Heart left ventricle (tissue), 13 donors: ENCODE measurements around the gene HDGFL3.

ENCODE experiments used
- POLR2A ChIP-seq, 2 donors: fragments of 450-650 bp; IDR thresholded peaks; one replicate each; pipeline ENCODE4 v1.6.1; 2017; ENCODE audit warnings: antibody characterized with exemption in 2 of 2, mild to moderate bottlenecking in 2 of 2, moderate library complexity in 2 of 2
- TF ChIP-seq, protein P1 (sequence below), 12 donors: fragments of 200-600 bp; sonication (generic) in 4 of 12; IDR thresholded peaks; one replicate each; pipeline versions ENCODE4 v1.5.0 to v1.8.0; 2018 to 2022; ENCODE audit warnings: antibody characterized with exemption in 12 of 12, mild to moderate bottlenecking in 5 of 12
- donor health status: ischemic (EF 13 %, LVEDD 7.1; RV severe dilation, severe dysfunction).
- donor health status: DM: no; HTN: yes; CAD: no.
- donor health status: DM: no; HTN: no; CAD: no.
- donor health status: ischemic (EF 25% LVEDD 6.9; RV normal size, moderate dysfunction).
- donor health status: ischemic (EF 25% LVEDD 5.7; RV mildly dilated, moderate dysfunction).
- donor health status: ischemic (EF 35%, LVEDD 5.7; RV mildly dilated, moderate dysfunction).
- donor health status: nonischemic (EF 11% LVEDD 7.7; RV severe dilation, severe dysfunction).
- donor health status: DM: yes; HTN: yes; CAD: no.
- donor health status: PGD.
- donor health status: ischemic (EF 29% LVEDD 5.4; RV normal size, mild dysfunction).
- donor health status: nonischemic (EF 23%, LVEDD 6.1; RV moderate dilation, normal function).

DNA sequence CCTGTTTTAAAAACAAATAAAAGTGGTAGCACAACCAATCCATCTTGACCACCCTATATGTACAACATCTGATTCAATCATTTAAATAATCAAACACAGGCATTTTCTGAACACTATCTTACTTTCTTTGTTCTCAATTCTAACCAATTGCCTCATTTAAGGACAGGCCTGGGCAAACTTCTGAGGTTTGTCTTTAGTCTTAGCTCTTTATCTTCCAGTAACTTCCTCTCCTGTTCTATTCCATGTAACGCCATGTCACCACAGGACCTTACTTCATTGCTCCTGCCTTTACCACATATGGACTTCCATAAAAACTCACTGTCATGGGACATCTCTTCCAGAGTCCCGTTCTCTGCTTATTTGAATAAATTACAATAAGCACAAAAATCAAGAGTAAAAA lies 14.9 kb downstream of the HDGFL3 start:
- TF ChIP-seq, protein P1, sequence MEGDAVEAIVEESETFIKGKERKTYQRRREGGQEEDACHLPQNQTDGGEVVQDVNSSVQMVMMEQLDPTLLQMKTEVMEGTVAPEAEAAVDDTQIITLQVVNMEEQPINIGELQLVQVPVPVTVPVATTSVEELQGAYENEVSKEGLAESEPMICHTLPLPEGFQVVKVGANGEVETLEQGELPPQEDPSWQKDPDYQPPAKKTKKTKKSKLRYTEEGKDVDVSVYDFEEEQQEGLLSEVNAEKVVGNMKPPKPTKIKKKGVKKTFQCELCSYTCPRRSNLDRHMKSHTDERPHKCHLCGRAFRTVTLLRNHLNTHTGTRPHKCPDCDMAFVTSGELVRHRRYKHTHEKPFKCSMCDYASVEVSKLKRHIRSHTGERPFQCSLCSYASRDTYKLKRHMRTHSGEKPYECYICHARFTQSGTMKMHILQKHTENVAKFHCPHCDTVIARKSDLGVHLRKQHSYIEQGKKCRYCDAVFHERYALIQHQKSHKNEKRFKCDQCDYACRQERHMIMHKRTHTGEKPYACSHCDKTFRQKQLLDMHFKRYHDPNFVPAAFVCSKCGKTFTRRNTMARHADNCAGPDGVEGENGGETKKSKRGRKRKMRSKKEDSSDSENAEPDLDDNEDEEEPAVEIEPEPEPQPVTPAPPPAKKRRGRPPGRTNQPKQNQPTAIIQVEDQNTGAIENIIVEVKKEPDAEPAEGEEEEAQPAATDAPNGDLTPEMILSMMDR (IDR thresholded peaks at IDR 0.05) = no peak
- no peak for TF ChIP-seq POLR2A (IDR thresholded peaks at IDR 0.05)
